GM12873 (cell line): Measurements from ENCODE around the gene GATD1.

Experiments used
- CTCF ChIP-seq: IDR thresholded peaks from 2 replicates; pipeline ENCODE4 v1.5.1; 2012; ENCODE audit warnings: low read depth, mild to moderate bottlenecking, moderate library complexity, low read length, control low read depth; ENCODE audit not compliant: insufficient read depth; ENCODE audit errors: missing control alignments

GATD1 gene

DNA sequence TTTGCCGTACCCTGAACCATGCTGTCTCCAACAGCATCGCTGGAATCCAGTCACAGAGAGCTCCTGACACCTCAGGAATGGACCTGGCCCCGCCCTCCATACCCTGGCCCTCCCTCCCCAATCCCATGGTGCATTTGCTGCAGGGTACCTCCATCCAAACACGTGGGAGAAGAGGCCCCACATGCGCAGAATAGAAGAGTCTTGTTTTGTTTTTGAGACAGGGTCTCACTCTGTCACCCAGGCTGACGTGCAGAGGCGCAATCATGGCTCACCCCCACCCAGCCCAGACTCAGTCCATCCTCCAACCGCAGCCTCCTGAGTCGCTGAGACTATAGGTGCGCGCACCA lies 39.1 kb upstream of the GATD1 start:
- no peak for TF ChIP-seq CTCF

DNA sequence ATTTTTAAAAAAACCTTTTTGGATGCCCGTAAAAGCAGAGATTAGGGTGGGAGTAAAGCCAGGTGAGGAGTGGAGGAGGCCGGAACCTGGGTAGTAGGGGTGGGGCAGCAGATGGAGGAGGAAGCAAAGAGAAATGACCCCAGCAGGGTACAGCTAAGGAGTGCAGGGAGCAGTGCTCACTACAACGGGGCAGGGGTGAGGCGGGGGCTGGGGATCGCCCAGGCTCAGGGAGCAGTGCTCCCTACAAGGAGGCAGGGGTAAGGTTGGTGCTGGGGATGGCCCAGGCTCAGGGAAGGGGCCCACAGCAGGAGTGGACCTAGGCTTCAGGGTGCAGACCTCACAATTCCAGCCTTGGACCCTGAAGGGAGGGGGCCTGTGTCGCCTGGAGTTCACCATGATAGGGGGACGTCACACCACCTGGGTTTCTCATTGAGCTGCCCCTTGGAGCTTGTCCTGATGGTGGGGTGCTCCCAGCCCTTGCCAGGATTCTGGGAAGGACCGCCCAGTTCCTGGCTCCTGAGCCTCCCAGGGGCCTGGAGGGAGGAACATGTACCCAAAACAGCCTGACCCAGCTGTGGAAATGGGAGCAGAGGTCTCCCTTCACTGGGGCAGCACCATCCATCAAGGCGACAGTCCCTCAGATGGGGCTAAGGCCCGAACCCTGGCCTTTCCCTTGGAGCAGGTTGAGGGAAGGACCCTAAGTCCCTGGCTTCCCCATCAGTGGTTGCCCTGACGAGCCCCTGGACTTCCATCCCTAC lies 38.6 kb upstream of the GATD1 start:
- no peak for TF ChIP-seq CTCF

DNA sequence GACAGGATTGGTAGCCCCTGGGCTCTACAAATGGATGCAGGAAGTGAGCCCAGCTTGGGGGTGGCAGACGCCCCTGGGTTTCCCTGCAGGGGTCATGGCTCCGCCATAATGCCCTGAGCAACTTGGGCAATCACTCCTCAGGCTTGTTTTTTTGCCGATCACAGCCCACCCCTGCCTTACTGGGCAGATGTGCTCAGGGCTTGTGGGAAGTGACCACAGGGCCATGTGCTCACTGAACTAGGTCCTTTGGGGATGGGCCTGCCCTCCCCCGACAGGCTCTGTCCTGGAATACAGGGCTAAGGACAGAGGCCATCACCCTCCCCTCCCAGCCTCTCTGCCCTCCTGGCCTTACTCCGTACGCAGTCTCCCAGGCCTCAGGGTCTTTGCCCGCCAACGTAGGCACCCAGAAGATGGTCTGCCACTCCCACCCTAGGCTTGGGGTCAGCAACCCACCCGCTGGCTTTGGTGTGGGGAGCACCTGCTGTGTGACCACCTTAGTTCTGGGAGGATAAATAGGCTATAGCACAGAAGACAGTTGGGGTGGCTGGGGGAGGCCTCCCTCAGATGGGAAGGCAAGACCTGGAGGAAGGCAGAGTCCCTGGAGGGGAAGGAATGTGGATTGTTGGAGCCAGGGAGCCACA lies 36.3 kb upstream of the GATD1 start:
- no peak for TF ChIP-seq CTCF

GRCh38 chr11:813072-813455 lies 35.8 kb upstream of the GATD1 start:
- no peak for TF ChIP-seq CTCF

DNA sequence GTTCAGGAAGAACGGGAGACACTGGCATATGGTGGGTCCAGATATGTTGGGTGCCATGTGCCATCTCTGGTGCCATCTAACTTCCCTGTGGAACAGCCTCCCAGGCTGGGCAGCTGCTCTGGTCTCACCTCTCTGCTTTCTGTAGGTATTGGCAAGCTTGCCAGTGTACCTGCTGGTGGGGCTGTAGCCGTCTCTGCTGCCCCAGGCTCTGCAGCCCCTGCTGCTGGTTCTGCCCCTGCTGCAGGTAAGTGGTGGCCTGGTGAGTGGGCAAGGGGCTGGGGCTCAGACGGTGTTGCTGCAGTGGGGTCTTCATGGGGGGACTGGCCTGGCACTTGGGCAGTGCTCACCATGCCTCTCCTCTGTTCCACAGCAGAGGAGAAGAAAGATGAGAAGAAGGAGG lies 35.1 kb upstream of the GATD1 start:
- TF ChIP-seq CTCF: no peak

DNA sequence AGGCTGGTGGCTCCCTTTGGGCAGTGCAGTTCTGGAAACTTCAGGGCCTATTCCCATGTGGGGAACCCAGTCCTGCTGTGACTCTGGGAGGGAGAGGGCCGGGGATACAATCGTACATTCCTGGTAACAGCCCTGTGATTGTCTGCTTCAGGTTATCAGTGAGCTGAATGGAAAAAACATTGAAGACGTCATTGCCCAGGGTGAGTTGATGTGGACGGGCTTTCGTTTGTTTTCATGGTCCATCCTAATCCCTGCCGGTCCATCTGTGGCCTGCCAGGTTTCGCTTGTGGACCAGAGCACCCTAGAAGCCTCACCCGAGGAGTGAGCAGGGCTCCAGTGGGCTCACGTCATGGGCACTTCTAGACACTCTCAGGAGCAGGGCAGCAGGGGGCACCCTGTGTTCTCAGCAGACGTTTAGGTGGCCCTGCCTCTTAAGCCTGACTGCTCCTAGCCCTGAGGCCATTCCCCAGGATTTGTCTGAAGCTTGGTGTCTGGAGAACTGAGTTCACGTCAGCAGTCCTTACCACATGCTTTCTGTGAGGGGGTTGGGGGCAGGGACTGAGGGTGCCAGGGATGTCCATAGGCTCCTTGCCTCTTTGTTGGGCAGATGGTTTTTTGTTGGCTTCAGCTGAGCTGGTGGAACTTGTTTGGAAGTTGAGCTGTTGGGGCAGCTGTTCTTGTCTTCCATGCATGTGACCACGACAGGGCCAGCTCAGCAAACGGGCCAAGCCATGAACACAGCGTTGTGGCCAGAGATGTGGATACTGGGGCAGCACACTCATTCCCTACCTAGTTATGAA lies 34.4 kb upstream of the GATD1 start:
- TF ChIP-seq CTCF: peak; percentile 8

DNA sequence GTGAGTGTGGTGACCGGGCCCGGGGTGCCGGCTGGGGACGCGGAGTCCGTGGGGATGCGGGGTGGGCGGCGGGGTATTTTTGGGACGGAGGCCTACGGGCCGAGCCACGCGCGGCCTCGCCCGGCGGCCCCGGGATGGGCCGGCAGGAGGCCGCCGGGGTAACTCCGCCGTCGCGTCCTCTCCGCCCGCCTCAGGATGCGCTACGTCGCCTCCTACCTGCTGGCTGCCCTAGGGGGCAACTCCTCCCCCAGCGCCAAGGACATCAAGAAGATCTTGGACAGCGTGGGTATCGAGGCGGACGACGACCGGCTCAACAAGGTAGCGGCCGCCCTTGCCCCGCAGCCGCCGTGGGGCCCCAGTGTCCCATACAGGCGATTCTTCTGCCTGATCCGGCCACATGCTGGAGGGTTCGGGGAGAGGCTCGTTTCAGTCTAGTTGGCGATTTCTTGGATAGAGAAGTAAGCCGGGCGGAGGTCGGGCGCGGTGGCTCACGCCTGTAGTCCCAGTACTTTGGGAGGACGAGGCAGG lies 32.8 kb upstream of the GATD1 start:
- peak; percentile 4 for TF ChIP-seq CTCF
